ENCODE data around the gene GATA5.
"Not testable (repeated sequence)": the region's sequence is repeated elsewhere in the genome, so short reads cannot be mapped to it uniquely, and the experiment has no call there.

GATA5 gene

GRCh38 chr20:62494537-62494936 lies 18.7 kb upstream of the GATA5 start:
- TF ChIP-seq CTCF (IDR thresholded peaks at IDR 0.05; ENCODE audit: borderline replicate concordance, insufficient read depth, low read depth, low read length), result no peak
- H3K4me3 ChIP-seq (ENCODE audit: low read depth, low read length), result no peak overlapping the region

- H3K4me3 ChIP-seq (ENCODE audit: low read depth, low read length), result no peak overlapping the region
- TF ChIP-seq CTCF (IDR thresholded peaks at IDR 0.05; ENCODE audit: borderline replicate concordance, insufficient read depth, low read depth, low read length), result no peak
These were observed 18.1 kb upstream of the GATA5 start for GRCh38 chr20:62493886-62494285.

- no peak for TF ChIP-seq CTCF (IDR thresholded peaks at IDR 0.05; ENCODE audit: borderline replicate concordance, insufficient read depth, low read depth, low read length)
These were observed 17.6 kb upstream of the GATA5 start for GRCh38 chr20:62493253-62493885.

GRCh38 chr20:62492711-62493110 lies 16.9 kb upstream of the GATA5 start:
- TF ChIP-seq CTCF (IDR thresholded peaks at IDR 0.05; ENCODE audit: borderline replicate concordance, insufficient read depth, low read depth, low read length), result no peak
- no peak overlapping the region for H3K4me3 ChIP-seq (ENCODE audit: low read depth, low read length)

More at GRCh38 chr20:62493253-62493885, 17.6 kb upstream of the GATA5 start:
- no peak overlapping the region for H3K4me3 ChIP-seq (ENCODE audit: low read depth, low read length)

GRCh38 chr20:62490783-62491182 lies 15.0 kb upstream of the GATA5 start:
- not testable (repeated sequence) for H3K4me3 ChIP-seq (ENCODE audit: low read depth, low read length)

- no peak overlapping the region for H3K4me3 ChIP-seq (ENCODE audit: low read depth, low read length)
- TF ChIP-seq CTCF (IDR thresholded peaks at IDR 0.05; ENCODE audit: borderline replicate concordance, insufficient read depth, low read depth, low read length), result no peak
These were observed 14.1 kb upstream of the GATA5 start for GRCh38 chr20:62489932-62490263.

GRCh38 chr20:62489186-62489931 lies 13.6 kb upstream of the GATA5 start:
- H3K4me3 ChIP-seq (ENCODE audit: low read depth, low read length), result no peak overlapping the region
- no peak for TF ChIP-seq CTCF (IDR thresholded peaks at IDR 0.05; ENCODE audit: borderline replicate concordance, insufficient read depth, low read depth, low read length)

Data from GM12875 (cell line).